SJSA1 (cell line): ENCODE measurements around the gene THY1. TPM values are rescaled to one million over a fixed set of nuclear protein-coding genes. Genes with fewer than 3 reads are reported as not detected.
"Not testable (repeated sequence)": the region's sequence is repeated elsewhere in the genome, so short reads cannot be mapped to it uniquely, and the experiment has no call there.

Source experiments
- DNase-seq, 2 experiments: peaks; one replicate each; pipeline ENCODE4 v3.0.0-alpha.2; 2015 to 2020; ENCODE audit warnings: low spot score in 2 of 2, low read depth in 1 of 2
- H3K27ac ChIP-seq: fragments of 250-450 bp; sonication (Bioruptor Pico); 2 replicates; pipeline ENCODE4 v1.5.1; 2020; ENCODE audit warnings: mild to moderate bottlenecking, moderate library complexity
- H3K27me3 ChIP-seq: fragments of 250-450 bp; sonication (Bioruptor Pico); replicated peaks from 2 replicates; pipeline ENCODE4 v1.5.1; 2020; ENCODE audit warnings: mild to moderate bottlenecking, moderate library complexity
- H3K36me3 ChIP-seq: fragments of 250-450 bp; sonication (Bioruptor Pico); 2 replicates; pipeline ENCODE4 v1.5.1; 2020; ENCODE audit warnings: mild to moderate bottlenecking
- H3K4me1 ChIP-seq: fragments of 250-450 bp; sonication (Bioruptor Pico); replicated peaks from 2 replicates; pipeline ENCODE4 v1.6.1; 2021; ENCODE audit warnings: mild to moderate bottlenecking
- H3K4me3 ChIP-seq: fragments of 250-450 bp; sonication (Bioruptor Pico); 2 replicates; pipeline ENCODE4 v1.5.1; 2020; ENCODE audit warnings: mild to moderate bottlenecking
- H3K9me3 ChIP-seq: fragments of 250-450 bp; sonication (Bioruptor Pico); replicated peaks from 2 replicates; pipeline ENCODE4 v1.5.1; 2020; ENCODE audit warnings: mild to moderate bottlenecking
- total RNA-seq: library from RNA; depleted of rRNA; stranded (reverse); fragments of >200 nt; shearing (Covaris generic); gene quantifications from 2 replicates; pipeline ENCODE4 v1.2.3, GENCODE V29; 2014

The THY1 gene
- total RNA-seq, 1 experiment from 2014 or later = 51.6 TPM

GRCh38 chr11:119450590-119451326 lies 27.8 kb upstream of the THY1 start:
- Histone ChIP-seq H3K27ac (no peak overlapping the region), H3K4me1 (no peaks in the 10 kb centered on the region), H3K9me3 (no peaks in the 10 kb centered on the region), H3K27me3 (no peaks in the 10 kb centered on the region), H3K4me3 (no peak overlapping the region), H3K36me3 (no peaks in the 10 kb centered on the region)
- DNase-seq = no peak

- Histone ChIP-seq H3K4me3 (no peak overlapping the region), H3K4me1 (no peaks in the 10 kb centered on the region), H3K27ac (no peak overlapping the region), H3K36me3 (no peaks in the 10 kb centered on the region), H3K9me3 (no peaks in the 10 kb centered on the region), H3K27me3 (no peaks in the 10 kb centered on the region)
- no peak for DNase-seq
Measured at GRCh38 chr11:119449498-119449897, 26.5 kb upstream of the THY1 start.

GRCh38 chr11:119448380-119448779 lies 25.4 kb upstream of the THY1 start:
- Histone ChIP-seq H3K36me3 (no peaks in the 10 kb centered on the region), H3K4me1 (no peaks in the 10 kb centered on the region), H3K9me3 (no peaks in the 10 kb centered on the region), H3K4me3 (no peak overlapping the region), H3K27ac (no peak overlapping the region), H3K27me3 (no peaks in the 10 kb centered on the region)
- DNase-seq = no peak

GRCh38 chr11:119447664-119448242 lies 24.8 kb upstream of the THY1 start:
- Histone ChIP-seq H3K36me3 (no peaks in the 10 kb centered on the region), H3K4me3 (no peak overlapping the region), H3K27me3 (no peaks in the 10 kb centered on the region), H3K27ac (no peak overlapping the region), H3K9me3 (no peaks in the 10 kb centered on the region), H3K4me1 (no peaks in the 10 kb centered on the region)
- DNase-seq = no peak

GRCh38 chr11:119446871-119447663 lies 24.1 kb upstream of the THY1 start:
- Histone ChIP-seq H3K27ac (no peak overlapping the region), H3K36me3 (no peaks in the 10 kb centered on the region)
- no peak for DNase-seq

GRCh38 chr11:119446434-119446833 lies 23.5 kb upstream of the THY1 start:
- Histone ChIP-seq H3K4me3 (no peak overlapping the region), H3K27ac (no peak overlapping the region), H3K27me3 (no peaks in the 10 kb centered on the region), H3K36me3 (no peaks in the 10 kb centered on the region), H3K9me3 (no peaks in the 10 kb centered on the region), H3K4me1 (no peaks in the 10 kb centered on the region)
- no peak for DNase-seq

More at GRCh38 chr11:119446871-119447663, 24.1 kb upstream of the THY1 start:
- H3K9me3 ChIP-seq = no peaks in the 10 kb centered on the region
- no peaks in the 10 kb centered on the region for H3K4me1 ChIP-seq
- H3K27me3 ChIP-seq = no peaks in the 10 kb centered on the region
- no peak overlapping the region for H3K4me3 ChIP-seq

GRCh38 chr11:119445850-119446249 lies 22.9 kb upstream of the THY1 start:
- no peaks in the 10 kb centered on the region for H3K4me1 ChIP-seq
- no peak overlapping the region for H3K4me3 ChIP-seq
- DNase-seq = no peak
- no peaks in the 10 kb centered on the region for H3K9me3 ChIP-seq
- H3K36me3 ChIP-seq = no peaks in the 10 kb centered on the region
- H3K27ac ChIP-seq = no peak overlapping the region
- no peaks in the 10 kb centered on the region for H3K27me3 ChIP-seq

GRCh38 chr11:119445379-119445778 lies 22.4 kb upstream of the THY1 start:
- Histone ChIP-seq H3K27me3 (no peaks in the 10 kb centered on the region), H3K9me3 (no peaks in the 10 kb centered on the region), H3K27ac (no peak overlapping the region), H3K36me3 (no peaks in the 10 kb centered on the region), H3K4me3 (no peak overlapping the region), H3K4me1 (no peaks in the 10 kb centered on the region)
- no peak for DNase-seq

GRCh38 chr11:119441898-119442243 lies 18.9 kb upstream of the THY1 start:
- H3K9me3 ChIP-seq = no peaks in the 10 kb centered on the region
- H3K36me3 ChIP-seq = no peaks in the 10 kb centered on the region
- no peaks in the 10 kb centered on the region for H3K27me3 ChIP-seq
- DNase-seq = no peak
- H3K27ac ChIP-seq = no peak overlapping the region
- H3K4me1 ChIP-seq = no peaks in the 10 kb centered on the region
- H3K4me3 ChIP-seq = no peak overlapping the region

- no peaks in the 10 kb centered on the region; the same call in 1 of the 2 replicates for H3K4me1 ChIP-seq
- H3K9me3 ChIP-seq = no peaks in the 10 kb centered on the region
- DNase-seq = no peak
- H3K27me3 ChIP-seq = no peaks in the 10 kb centered on the region
- no peak overlapping the region for H3K27ac ChIP-seq
- H3K36me3 ChIP-seq = no peaks in the 10 kb centered on the region
- H3K4me3 ChIP-seq = no peak overlapping the region
Measured at GRCh38 chr11:119438599-119438998, 15.6 kb upstream of the THY1 start.

- H3K4me3 ChIP-seq, H3K27ac ChIP-seq, DNase-seq, H3K4me1 ChIP-seq, H3K36me3 ChIP-seq, H3K27me3 ChIP-seq, H3K9me3 ChIP-seq: not testable (repeated sequence)
Measured at GRCh38 chr11:119437521-119437920, 14.5 kb upstream of the THY1 start.

- H3K9me3 ChIP-seq = no peaks in the 10 kb centered on the region
- no peaks in the 10 kb centered on the region for H3K36me3 ChIP-seq
- H3K27me3 ChIP-seq = no peaks in the 10 kb centered on the region
- no peak for DNase-seq
- no peak overlapping the region for H3K4me3 ChIP-seq
- H3K27ac ChIP-seq = no peak overlapping the region
- peaks cover 16% of the 10 kb centered on the region for H3K4me1 ChIP-seq
Measured at GRCh38 chr11:119436711-119437110, 13.7 kb upstream of the THY1 start.

GRCh38 chr11:119436093-119436492 lies 13.1 kb upstream of the THY1 start:
- Histone ChIP-seq H3K4me1 (peaks cover 16% of the 10 kb centered on the region), H3K36me3 (no peaks in the 10 kb centered on the region), H3K27ac (no peak overlapping the region), H3K27me3 (no peaks in the 10 kb centered on the region), H3K4me3 (no peak overlapping the region), H3K9me3 (no peaks in the 10 kb centered on the region)
- no peak for DNase-seq

GRCh38 chr11:119434591-119435330 lies 11.8 kb upstream of the THY1 start:
- no peak for DNase-seq
- Histone ChIP-seq H3K27me3 (no peaks in the 10 kb centered on the region), H3K4me3 (no peak overlapping the region), H3K9me3 (no peaks in the 10 kb centered on the region), H3K27ac (no peak overlapping the region), H3K36me3 (no peaks in the 10 kb centered on the region), H3K4me1 (peaks cover 16% of the 10 kb centered on the region)
